Type B pancreatic cell (in vitro differentiated cells): ENCODE data around the gene FRK. TPM values are rescaled to one million over a fixed set of nuclear protein-coding genes. Genes with fewer than 3 reads are reported as not detected.

ENCODE experiments used
- DNase-seq: peaks from one replicate; pipeline ENCODE4 v3.0.0; 2021; ENCODE audit warnings: mixed read lengths; ENCODE audit not compliant: unreplicated experiment; ENCODE audit errors: extremely low spot score
- H3K27ac Mint-ChIP-seq: 2 replicates; pipeline ENCODE4 v1.8.0; 2021; ENCODE audit warnings: mild to moderate bottlenecking, mixed read lengths
- H3K27me3 Mint-ChIP-seq: 2 replicates; pipeline ENCODE4 v1.8.0; 2021; ENCODE audit warnings: mixed read lengths
- H3K36me3 Mint-ChIP-seq: 2 replicates; pipeline ENCODE4 v1.8.0; 2021; ENCODE audit warnings: mixed read lengths
- H3K4me1 Mint-ChIP-seq: one replicate; pipeline ENCODE4 v1.8.0; 2021; ENCODE audit warnings: mixed read lengths; ENCODE audit not compliant: unreplicated experiment
- H3K4me3 Mint-ChIP-seq: 2 replicates; pipeline ENCODE4 v1.8.0; 2021; ENCODE audit warnings: mild to moderate bottlenecking, mixed read lengths
- H3K9me3 Mint-ChIP-seq: 2 replicates; pipeline ENCODE4 v1.8.0; 2021; ENCODE audit warnings: mixed read lengths
- CTCF ChIP-seq: fragments of 200-600 bp; sonication (generic); conservative IDR thresholded peaks from 2 replicates; pipeline ENCODE4 v1.5.0; 2021; ENCODE audit warnings: antibody characterized with exemption, mild to moderate bottlenecking
- total RNA-seq: library from RNA; stranded (reverse); gene quantifications from 2 replicates; pipeline ENCODE4 v1.2.1, GENCODE V29; 2021; ENCODE audit warnings: low replicate concordance

Gene FRK
- total RNA-seq, 1 donor from 2014 or later: 6.2 TPM

DNA sequence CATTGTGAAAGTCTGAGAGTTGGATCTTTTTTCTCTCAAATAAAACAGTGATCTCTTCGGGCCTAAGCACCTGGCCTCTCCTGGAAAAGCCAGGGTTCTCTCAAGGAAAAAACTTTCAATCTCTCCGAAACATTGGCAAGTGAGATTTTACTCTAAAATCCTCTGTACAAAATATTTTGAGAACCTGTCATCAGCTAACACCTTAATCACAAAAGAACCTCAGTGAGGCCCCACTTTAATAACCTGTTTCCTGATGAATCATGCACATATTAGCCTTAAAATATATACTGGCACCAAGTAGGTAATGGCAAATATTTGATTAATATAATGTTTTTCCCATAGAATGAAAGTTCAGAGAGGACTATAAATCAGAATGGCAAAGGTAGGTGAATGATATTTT, 177.9 kb downstream of the FRK start:
- no peak for DNase-seq
- H3K4me3 Mint-ChIP-seq: no peak overlapping the region
- no peaks in the 10 kb centered on the region for H3K27me3 Mint-ChIP-seq
- no peaks in the 10 kb centered on the region for H3K9me3 Mint-ChIP-seq
- H3K27ac Mint-ChIP-seq: no peak overlapping the region
- TF ChIP-seq CTCF: no peak
- peaks cover 6% of the 10 kb centered on the region for H3K4me1 Mint-ChIP-seq
- H3K36me3 Mint-ChIP-seq: no peaks in the 10 kb centered on the region

DNA sequence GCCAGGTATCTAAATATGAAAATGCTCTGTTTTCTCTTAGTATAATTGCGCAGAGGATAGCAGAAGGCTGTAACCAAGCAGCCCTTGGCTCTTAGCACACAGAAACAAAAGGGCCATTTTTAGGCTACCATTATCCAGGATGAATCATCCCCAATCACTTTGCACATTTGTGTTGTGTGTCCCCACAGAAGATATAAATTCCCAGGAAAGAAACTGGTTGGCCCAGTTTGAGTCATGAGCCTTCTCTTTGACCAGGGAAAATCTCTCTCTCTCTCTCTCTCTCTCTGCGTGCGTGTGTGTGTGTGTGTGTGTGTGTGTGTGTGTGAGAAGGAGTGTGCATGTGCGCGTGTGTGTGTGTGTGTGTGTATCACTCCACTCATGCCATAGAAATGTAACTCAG, 178.5 kb downstream of the FRK start:
- no peak for TF ChIP-seq CTCF
- Mint-ChIP-seq H3K9me3 (no peaks in the 10 kb centered on the region), H3K36me3 (no peaks in the 10 kb centered on the region), H3K4me1 (peaks cover 6% of the 10 kb centered on the region), H3K4me3 (no peak overlapping the region), H3K27ac (no peak overlapping the region), H3K27me3 (no peaks in the 10 kb centered on the region)
- no peak for DNase-seq

Other genes starting within 250 kb of the FRK start
- 36.1 and 36.7 TPM in 2 replicates for gene NT5DC1, start 40.0 kb upstream of the FRK start, total RNA-seq
- 0.14 TPM in 2 replicates for gene COL10A1, start 65.2 kb upstream of the FRK start, total RNA-seq
- 42.7 and 46.7 TPM in 2 replicates for gene TSPYL4, start 193.2 kb upstream of the FRK start, total RNA-seq
- 88.2 and 90.2 TPM in 2 replicates for gene TSPYL1, start 219.0 kb upstream of the FRK start, total RNA-seq